ENCODE results near the gene CTNNA2.

GRCh38 chr2:80120866-80121265 is 608.0 kb downstream of the CTNNA2 start:
- TF ChIP-seq POLR2A (IDR thresholded peaks at IDR 0.05) = no peak
- TF ChIP-seq CTCF (IDR thresholded peaks at IDR 0.05) = no peak
